ENCODE data around the gene PIF1.
"Not testable (repeated sequence)": the region's sequence is repeated elsewhere in the genome, so short reads cannot be mapped to it uniquely, and the experiment has no call there.

PIF1 gene

DNA sequence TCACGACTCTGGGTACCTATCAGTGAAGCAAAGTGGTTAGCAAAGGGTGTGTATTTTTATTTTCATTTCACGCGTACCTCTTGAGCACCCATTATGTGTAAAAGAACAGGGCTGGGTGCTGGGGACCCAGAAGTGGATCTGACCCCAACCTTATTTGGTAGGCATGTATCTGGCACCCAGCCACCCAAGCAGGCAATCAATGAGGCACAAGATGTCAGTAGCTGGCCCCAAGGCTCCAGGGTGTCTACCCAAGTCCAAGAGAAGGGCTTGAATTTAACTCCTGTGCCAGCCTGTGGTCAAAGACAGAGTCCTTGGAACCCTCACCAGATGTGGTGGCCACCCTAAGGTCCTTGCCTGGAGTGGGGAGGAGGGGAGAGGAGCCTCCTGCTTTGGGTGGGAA, 22.0 kb upstream of the PIF1 start:
- no peak for DNase-seq

DNA sequence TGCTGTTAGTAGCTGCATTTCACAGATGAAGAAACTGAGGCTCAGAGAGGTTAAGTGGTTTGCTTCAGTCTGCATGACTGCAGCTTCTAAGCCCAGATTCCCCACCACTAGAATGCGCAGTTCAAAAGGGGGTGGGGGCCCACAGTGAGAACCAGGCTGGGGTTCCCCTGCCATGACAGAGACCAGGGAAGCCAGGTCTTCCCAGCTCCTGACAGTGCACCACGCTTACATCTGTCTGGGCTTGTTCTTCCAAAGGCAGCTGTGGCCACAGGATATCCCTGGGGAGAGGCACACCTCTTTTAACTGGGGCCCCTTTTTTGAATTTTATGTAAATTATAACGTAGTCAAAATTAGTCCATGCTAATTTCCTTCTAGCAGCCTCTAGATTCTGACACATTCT, 21.6 kb upstream of the PIF1 start:
- DNase-seq: no peak

DNA sequence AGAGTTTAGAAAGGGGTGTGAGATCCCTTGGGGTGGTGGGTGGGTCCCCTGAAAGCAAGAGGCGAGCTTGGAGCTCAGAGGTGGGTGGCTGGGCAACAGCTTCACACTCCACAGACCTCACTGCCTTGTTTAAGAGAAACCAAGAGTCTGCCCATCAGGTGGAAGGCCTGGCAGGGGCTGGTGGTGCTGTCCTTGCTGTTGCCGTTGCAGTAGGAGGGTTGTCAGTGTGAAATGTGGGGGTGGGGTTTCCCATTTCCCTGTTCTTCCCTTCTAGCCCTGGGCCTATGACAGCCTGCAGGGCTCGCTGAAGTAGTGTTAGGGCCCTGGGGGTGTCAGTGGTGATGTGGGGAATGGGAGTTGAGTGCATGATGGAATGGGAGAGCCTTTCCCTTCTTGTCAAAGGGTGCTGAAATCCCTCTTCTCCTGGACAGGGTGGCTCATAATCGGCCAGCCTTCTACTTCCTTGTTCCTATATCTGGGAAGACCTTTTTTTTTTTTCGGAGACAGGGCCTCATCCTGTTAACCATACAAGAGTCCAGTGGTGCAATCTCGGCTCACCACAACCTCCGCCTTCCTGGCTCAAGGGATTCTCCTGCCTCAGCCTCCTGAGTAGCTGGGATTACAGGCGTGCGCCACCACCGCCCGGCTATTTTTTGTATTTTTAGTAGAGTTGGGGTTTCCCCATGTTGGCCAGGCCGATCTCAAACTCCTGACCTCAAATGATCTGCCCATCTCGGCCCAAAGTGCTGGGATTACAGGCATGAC, 20.6 kb upstream of the PIF1 start:
- no peak for DNase-seq

DNA sequence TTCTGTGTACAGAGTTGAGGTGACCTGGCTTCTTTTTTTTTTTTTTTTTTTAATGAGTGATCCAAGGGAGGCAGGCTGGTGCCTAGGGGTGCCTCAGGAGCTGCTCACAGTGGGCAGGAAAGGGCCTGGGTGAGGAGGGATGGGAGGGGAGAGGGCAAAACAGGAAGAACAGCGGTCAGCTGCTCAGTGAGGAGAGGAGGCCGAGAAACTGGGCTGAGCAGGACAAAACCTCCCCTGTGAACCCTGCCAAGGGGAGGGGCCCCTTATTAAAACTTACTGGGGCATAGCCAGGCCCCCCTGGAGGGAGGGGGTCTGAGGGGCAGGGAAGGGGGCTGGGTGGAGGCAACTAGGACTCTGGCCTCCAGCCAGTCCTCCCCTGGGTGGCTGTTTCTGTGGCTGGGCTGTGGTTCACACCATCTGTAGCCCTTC, 19.8 kb upstream of the PIF1 start:
- DNase-seq: no peak

DNA sequence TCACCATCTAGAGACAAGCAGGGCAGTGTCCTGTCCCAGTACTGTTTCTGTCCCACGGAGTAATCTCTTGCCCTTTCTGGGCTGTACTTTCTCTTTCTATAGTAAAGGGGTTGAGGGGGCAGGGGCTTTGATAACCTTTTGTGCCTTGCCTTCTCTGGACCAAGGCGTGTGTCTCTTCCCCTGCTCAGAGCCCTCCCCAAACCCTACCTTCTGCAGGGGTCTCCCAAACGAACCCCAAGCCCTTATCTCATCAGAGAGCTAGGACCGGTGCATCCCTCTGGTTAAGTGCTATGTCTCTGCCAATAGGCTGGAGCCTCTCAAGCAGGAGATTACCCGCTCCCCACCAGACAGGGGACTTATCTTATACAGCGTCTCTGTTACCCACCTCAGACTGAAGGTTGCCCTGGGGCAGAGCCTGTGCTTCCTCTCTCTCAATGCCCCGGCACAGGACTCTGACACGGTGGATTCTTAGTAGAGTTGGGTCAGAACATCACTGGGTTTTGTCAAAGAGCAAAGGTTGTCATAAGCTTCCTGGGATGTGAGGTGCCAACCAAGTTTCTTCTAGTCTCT, 19.2 kb upstream of the PIF1 start:
- DNase-seq: no peak

DNA sequence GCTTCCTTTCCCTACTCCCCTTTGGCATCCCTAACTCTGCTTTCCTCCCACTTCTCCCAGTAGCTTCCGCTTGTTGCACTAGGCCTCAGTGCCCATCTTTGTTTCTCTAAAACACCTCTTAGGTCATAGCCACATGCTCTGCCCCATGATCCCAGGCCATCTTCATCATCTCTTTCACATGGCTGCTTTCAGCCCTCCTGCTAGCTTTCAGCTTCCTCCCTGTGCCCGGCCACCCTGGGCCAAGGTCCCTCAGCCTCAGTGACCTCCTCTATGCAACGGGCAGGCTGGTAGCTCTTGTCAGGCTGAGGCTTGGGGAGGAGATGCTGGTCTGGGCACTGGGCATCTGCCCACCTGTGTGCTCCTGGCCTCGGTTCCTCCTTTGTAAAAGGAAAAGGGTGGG, 18.5 kb upstream of the PIF1 start:
- no peak for DNase-seq

DNA sequence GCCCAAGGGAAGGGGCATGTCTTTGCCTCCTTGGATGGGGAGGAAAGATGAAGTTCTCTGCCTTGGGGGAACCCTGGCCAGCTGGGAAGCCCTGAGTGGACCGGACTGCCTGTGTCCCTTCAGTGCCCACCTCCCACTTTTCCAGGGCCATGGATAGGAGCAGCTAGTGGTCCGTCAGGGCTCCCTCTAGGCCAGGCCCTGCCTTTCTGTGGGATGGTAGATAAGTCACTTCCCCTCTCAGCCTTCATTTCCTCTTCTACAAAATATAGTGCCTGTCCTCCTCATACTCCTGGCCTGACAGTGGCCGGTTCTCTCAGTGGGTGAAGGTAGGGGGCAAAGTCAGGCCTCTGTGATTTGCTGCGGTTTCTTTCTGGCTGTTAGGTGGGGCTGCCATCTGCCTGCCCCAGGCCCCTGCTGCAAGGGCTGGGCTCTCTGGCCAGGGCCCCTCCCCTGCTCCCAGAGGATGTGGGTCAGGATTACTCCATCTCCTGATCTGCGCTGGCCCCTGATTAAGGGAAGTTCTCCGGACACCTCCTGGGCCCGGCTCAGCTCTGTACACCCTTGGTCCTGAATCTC, 17.6 kb upstream of the PIF1 start:
- no peak for DNase-seq

DNA sequence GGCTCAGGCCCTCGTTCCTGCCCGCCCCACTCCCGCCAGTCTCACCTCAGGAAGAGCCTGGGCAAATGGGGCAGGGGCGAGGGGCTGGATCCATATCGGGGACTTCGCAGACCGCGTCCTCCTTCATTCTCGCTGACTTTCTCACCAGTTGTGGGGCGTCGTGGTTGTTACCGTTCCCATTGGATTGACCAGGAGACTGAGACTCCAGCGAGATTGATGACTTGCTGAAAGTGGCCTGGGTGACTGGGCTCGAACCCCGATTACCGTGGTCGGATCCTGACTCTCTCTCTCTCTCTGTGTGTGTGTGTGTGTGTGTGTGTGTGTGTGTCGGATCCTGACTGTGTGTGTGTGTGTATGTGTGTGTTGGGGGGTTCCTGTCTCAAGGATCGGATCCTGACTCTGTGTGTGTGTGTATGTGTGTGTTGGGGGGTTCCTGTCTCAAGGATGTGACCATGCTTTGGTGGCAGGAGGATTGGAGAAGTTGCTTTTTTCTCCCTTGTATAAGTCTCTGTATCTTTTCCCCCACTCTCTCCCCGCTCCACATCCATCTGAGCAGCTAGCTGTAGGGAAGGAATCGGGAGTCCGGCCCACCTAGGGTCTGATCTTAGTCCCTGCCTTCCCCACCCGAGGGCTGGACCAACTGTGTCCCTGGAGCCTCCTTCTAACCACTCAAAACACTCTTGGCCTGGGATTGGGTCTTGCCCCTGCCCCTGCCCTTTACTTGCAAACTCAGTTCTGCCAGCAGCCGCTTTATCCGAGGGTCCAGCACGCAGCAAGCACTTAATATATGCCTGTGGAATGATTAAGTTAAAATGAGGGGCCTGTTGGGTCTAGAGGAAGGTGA, 16.9 kb upstream of the PIF1 start:
- no peak for DNase-seq

DNA sequence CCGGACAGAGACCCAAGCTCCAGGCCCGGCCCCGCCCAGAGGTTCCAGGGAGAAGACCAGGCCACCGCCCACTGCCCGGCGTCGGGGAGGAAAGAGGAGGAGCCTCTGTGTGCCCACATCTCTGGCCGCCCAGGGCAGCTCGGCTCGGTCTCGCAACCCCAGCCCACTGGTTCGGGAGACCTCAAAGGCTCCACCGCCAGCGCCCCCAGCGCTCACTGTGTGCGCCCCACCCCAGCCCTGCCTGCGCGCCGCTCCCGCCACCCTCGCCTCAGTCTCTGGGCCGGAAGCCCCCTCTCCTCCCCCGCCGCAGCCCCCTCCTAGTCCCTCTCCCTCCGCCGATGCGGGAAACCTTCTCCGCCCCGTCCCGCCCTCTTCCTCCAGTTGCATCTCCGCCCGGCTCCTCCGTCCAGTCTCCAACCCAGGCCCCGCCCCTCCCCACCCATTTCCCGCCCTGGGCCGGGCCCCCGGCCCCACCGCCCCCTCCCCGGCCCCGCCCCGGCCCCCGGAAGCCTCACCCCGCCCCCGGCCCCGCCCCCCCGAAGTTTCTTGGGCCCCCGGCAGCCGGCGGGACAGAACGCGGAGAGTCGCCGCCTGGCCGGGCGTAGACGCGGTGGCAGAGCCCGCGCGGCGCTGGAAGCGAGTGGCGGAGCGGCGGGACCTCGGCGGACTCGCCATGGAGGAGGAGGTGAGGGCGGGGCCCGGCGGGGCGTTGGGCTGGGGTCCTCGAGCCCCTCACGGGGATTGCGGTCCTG, 16.1 kb upstream of the PIF1 start, which contains the start of gene PLEKHO2:
TSS of gene PLEKHO2 (plus strand) at position 572 of the 752 bp plus-strand sequence. CDS start at position 674, 102 bp downstream.
- no peak for DNase-seq

DNA sequence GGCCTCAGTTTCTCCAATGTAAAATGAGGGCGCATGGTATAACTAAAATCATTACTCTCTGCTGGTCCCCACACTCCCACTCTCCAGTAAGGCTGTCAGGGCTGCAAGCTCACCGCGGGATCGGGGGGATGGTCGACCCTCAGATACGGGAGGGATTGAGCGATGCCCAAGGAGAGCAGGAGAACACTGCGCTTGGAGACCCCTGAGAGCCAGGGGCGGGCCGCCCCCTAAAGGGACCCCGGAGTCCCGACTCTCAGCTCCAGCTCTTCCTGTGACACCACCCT, 15.6 kb upstream of the PIF1 start:
- no peak for DNase-seq

DNA sequence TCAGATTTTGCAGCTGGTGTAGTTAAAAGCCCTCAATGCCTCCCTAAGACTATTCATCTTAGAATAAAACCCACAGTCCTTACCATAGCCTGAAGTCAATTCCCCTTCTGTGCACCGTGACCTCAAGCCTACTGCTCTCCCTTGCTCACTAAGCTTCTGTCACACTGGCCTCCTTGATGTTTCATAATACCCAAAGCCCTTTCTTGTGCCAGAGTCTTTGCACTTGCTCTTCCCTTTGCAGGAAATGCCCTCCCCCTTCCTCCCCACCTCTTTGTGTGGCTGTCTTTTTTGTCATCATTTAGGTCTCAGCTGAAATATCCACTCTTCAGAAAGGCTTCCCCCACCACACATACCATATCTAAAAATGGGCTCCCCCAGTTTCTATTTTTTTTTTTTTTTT, 12.1 kb upstream of the PIF1 start:
- DNase-seq: no peak

DNA sequence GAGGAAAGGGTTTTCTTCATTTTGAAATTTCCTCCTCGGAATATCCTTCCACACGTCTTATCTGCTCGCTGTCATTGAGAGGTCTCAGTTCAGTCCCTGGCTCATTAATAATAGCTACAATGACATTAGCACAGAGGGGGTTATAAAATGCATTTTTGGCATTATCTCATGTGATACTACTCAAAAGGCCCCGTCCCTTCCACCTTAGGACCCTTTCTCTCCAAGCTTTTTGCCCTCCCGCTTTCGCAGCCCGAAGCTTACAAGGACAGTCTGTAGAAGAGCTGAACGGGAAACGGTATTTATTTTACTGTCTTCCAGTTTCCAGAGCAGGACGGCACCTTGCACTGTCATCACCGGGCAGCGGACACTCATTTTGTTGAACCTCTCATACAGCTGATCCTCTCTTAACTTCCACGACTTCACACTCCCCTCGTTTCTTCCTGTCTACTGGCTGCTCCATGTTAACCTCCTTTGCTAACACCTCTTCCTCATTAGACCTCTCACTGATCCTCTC, 10.6 kb upstream of the PIF1 start:
- no peak for DNase-seq

DNA sequence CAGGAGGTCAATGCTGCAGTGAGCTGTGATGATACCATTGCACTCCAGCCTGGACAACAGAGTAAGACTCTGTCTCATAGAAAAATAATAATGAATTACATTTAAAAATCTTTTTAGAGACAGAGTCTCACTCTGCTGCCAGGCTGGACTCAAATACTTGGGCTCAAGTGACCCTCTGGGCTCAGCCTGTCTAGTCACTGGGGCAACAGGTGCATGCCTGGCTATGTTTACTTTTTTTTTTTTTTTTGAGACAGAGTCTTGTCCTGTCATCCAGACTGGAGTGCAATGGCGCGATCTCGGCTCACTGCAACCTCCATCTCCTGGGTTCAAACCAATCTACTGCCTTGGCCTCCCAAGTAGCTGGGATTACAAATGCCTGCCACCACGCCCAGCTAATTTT, 8.2 kb upstream of the PIF1 start:
- no peak for DNase-seq

DNA sequence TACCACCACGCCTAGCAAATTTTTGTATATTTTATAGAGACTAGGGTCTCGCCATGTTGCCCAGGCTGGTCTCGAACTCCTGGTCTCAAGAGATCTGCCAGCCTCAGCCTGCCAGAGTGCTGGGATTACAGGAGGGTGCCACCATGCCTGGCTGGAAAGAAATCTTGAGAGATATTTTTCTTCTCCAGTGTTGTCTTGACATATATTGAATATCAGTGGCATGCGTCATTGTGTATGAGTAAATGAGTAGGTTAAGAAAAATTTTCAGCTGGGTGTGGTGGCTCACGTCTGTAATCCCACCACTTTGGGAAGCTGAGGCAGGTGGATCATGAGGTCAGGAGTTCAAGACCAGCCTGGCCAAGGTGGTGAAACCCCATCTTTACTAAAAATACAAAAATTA, 3.5 kb upstream of the PIF1 start:
- no peak for DNase-seq

DNA sequence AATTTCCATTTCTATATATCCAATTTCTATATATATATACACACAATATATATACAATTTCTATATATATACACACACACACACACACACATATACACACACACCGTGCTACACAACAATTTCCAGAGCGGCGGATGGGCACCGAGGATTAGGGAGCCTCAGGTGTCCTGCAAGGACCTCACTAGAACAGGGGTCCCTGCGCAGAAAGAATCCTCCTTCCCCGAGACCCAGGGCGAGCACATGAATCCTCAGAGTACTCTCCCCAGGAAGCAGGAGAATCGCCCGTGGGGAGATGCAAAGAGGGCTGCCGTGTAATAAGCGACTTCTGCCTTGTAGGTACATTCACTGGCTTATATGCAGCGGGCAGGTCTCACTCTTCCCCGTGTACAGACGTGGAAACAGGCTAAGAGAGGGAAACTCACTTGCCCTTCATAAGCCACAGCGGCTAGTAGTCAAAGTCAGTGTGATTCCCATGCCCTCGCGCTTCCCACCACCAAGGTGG, 467 bp downstream of the PIF1 start:
- DNase-seq: no peak

DNA sequence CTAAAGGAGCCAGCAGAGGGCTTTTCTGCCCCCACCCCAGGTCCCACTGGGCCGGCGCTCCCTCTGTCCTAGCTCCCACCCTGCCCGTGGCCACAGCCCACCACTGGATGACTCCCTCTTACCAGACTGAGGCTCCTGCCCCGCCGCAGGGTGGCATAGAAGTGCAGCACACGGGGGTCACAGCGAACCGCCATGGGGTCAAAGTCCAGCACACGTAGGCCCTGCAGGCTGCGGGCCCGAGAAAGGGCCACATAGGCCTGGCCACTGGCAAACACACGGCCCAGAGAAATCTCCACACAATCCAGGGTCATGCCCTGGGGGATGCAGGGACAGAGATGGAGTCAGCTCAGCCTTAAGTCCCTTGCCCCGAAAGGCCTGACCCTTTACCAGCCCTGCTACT, 9.0 kb downstream of the PIF1 start:
- no peak for DNase-seq

DNA sequence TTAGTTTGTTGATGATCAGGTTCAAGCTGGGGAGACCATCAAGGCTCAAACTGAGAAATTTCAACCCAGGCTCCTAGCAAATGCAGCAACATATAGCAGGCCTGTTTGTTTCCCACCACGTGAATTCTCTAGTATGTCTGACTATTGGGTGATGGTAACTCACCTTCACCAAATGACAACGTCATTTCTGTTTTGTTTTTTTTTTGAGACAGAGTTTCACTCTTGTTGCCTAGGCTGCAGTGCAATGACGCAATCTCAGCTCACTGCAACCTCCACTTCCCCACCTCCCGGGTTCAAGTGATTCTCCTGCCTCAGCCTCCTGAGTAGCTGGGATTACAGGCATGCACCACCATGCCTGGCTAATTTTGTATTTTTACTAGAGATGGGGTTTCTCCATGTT, 10.5 kb downstream of the PIF1 start:
- not testable (repeated sequence) for DNase-seq

DNA sequence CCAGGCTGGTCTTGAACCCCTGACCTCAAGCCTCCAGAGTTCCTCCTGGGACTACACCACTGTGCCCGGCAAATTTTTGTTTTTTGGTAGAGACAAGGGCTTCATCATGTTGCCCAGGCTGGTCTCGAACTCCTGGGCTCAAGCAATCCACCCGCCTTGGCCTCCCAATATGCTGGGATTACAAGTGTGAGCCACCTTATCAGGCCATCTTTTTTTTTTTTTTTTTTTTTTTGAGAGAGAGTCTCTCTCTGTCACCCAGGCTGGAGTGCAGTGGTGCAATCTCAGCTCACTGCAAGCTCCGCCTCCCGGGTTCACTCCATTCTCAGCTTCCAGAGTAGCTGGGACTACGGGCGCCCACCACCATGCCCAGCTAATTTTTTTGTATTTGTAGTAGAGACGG, 11.2 kb downstream of the PIF1 start:
- not testable (repeated sequence) for DNase-seq

DNA sequence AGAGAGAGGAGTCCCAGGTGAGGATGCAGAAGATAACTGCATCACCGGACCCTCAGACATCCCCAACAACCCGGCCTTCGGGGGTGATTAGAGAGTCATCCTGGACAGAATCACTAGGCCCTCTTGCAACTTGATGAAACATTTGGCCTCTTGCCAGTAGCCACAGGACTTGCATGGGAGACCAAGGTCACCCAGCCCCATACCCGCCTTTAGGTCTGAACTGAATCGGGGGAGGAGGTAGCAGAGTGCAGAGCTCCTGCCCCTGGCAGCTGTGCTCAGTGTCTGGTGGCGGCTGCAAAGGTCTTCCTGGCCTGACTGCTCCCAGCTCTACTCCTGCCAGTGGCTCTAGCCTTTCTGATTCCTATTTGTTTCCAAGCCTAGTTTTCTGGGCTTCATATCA, 12.4 kb downstream of the PIF1 start:
- DNase-seq: no peak

DNA sequence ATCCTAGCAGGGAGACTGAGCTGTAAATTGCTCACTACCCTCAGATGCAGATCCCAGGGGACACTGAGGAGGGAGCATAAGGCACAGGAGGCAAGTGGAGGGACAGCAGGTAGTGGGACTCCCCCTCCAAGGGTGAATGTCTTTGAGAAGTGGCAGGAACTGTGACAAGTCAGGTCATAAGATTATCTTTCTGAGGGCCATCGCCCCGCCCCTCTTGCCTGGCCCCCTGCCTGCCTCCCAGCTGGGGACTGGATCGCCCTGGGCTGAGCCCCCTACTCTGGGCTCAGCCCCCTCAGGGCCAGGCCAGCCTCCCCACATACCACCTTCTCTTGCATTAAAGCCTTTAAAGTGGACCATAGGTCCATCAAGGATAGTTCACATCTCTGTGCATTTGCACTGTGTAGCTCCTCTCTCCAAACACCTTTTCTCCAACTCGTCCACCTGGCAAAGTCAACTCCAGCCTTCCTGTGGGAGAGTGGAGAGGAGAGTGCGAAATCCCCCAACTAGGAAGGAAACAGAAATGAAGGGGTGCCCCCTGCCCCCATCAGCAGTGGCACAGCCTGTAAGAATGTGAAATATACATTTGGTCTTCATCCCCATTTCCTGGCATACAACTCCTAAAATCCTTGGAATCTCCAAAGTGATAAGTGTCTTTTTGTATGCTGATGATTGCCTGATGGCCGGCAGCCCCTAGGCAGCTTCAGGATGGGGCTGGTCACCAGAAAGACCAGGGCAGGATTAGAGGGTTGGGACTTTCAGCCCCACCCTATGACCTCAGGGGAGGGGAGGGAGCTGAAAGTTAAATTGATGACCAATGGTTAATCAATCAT, 14.7 kb downstream of the PIF1 start:
- no peak for DNase-seq

DNA sequence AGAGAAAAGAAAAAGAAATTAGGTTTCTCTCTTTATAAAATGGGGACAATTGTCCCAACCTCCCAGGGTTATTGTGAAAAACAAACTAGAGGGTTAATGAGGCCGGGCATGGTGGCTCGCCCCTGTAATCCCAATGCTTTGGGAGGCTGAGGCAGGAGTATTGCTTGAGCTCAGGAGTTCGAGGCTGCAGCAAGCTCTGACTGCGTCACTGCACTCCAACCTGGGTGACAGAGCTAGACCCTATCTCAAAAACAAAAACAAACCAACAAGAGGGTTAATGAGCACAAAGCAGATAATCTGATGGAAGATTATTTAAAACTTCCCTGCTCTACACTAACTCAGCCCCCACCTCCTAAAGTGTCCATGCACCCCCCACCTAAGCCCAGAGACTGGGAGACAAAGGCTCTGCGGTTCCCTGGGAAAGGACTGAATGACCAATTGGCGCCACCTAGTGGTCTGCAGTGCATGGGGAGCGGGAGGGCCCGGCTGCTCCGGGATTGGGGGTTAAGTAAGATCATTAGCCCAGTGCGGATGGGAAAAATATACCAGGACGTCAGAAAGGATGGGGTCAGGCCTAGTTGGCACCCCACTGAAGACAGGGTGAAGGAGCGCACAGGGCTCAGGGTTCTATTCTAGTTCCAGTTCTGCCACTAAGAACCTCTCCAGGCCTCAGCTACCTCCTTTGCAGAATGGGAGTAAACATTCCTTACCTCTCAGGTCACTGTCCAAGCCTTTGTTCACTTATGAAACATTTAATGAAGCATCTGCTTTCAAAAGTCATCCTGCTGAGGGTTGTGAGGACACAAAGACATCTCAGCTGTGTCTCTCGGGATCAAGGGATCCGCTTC, 15.6 kb downstream of the PIF1 start:
- no peak for DNase-seq
